K562 (cell line): ENCODE measurements around the gene DMWD.

Experiments used
- CTCF ChIP-seq, 3 experiments: IDR thresholded peaks in 2 of 3; conservative IDR thresholded peaks in 1 of 3; 2 replicates each; pipeline ENCODE4 v1.5.1; 2011 to 2012; ENCODE audit warnings: low read length in 3 of 3, mild to moderate bottlenecking in 3 of 3, control low read depth in 2 of 3, improper control_type of control experiment in 1 of 3, inconsistent platforms in 1 of 3, low read depth in 1 of 3, mixed read lengths in 1 of 3, moderate library complexity in 1 of 3; ENCODE audit not compliant: insufficient read depth in 2 of 3
- ZBTB11 ChIP-seq, 3 experiments: fragments of 200-800 bp in 1 of 3; fragments of 250-450 bp in 1 of 3; fragments of 450-650 bp in 1 of 3; sonication (Bioruptor Pico) in 1 of 3; sonication (Bioruptor generic) in 1 of 3; formaldehyde crosslinking in 1 of 3; IDR thresholded peaks; 2 replicates each; pipeline versions ENCODE4 v1.6.1 to v1.8.0; 2016 to 2022; ENCODE audit warnings: mild to moderate bottlenecking in 2 of 3, missing genetic modification characterization in 2 of 3, missing compliant biosample characterization in 1 of 3, moderate library complexity in 1 of 3

GRCh38 chr19:45772130-45772840 is 20.4 kb downstream of the DMWD start:
- TF ChIP-seq ZBTB11 (CRISPR knock-in tag; IDR thresholded peaks at IDR 0.05) = no peak
- no peak for TF ChIP-seq CTCF (IDR thresholded peaks at IDR 0.05 in 2 of 3, conservative IDR thresholded peaks at IDR 0.05 in 1 of 3; ENCODE audit: insufficient read depth in 2 of 3, low read depth in 1 of 3, low read length in 3 of 3)
